ENCODE data around the gene RYR1.
"Not testable (repeated sequence)": the region's sequence is repeated elsewhere in the genome, so short reads cannot be mapped to it uniquely, and the experiment has no call there.

DNA sequence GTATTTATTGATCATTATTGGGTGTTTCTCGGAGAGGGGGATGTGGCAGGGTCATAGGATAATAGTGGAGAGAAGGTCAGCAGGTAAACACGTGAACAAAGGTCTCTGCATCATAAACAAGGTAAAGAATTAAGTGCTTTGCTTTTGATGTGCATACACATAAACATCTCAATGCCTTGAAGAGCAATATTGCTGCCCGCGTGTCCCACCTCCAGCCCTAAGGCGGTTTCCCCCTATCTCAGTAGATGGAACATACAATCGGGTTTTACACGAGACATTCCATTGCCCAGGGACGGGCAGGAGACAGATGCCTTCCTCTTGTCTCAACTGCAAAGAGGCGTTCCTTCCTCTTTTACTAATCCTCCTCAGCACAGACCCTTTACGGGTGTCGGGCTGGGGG lies 197.8 kb downstream of the RYR1 start:
- TF ChIP-seq TCF7L2 (IDR thresholded peaks at IDR 0.05; ENCODE audit: borderline replicate concordance, extremely low read depth, insufficient read depth, insufficient read length); EGR1 (IDR thresholded peaks at IDR 0.05; ENCODE audit: low read depth); CEBPB (IDR thresholded peaks at IDR 0.05; ENCODE audit: low read depth); POLR2A (IDR thresholded peaks at IDR 0.05; ENCODE audit: borderline replicate concordance, extremely low read depth, insufficient read depth, insufficient read length); CBX3 (IDR thresholded peaks at IDR 0.05; ENCODE audit: low read depth); SIN3A (IDR thresholded peaks at IDR 0.05; ENCODE audit: low read depth); EZH2phosphoT487 (IDR thresholded peaks at IDR 0.05; ENCODE audit: borderline replicate concordance); ELF1 (IDR thresholded peaks at IDR 0.05; ENCODE audit: borderline replicate concordance, low read depth); POLR2AphosphoS5 (IDR thresholded peaks at IDR 0.05; ENCODE audit: low read depth, low read length): not testable (repeated sequence)
- TF ChIP-seq, protein P1, sequence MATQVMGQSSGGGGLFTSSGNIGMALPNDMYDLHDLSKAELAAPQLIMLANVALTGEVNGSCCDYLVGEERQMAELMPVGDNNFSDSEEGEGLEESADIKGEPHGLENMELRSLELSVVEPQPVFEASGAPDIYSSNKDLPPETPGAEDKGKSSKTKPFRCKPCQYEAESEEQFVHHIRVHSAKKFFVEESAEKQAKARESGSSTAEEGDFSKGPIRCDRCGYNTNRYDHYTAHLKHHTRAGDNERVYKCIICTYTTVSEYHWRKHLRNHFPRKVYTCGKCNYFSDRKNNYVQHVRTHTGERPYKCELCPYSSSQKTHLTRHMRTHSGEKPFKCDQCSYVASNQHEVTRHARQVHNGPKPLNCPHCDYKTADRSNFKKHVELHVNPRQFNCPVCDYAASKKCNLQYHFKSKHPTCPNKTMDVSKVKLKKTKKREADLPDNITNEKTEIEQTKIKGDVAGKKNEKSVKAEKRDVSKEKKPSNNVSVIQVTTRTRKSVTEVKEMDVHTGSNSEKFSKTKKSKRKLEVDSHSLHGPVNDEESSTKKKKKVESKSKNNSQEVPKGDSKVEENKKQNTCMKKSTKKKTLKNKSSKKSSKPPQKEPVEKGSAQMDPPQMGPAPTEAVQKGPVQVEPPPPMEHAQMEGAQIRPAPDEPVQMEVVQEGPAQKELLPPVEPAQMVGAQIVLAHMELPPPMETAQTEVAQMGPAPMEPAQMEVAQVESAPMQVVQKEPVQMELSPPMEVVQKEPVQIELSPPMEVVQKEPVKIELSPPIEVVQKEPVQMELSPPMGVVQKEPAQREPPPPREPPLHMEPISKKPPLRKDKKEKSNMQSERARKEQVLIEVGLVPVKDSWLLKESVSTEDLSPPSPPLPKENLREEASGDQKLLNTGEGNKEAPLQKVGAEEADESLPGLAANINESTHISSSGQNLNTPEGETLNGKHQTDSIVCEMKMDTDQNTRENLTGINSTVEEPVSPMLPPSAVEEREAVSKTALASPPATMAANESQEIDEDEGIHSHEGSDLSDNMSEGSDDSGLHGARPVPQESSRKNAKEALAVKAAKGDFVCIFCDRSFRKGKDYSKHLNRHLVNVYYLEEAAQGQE (IDR thresholded peaks at IDR 0.05; ENCODE audit: low read depth) = not testable (repeated sequence)
- TF ChIP-seq, protein P2, sequence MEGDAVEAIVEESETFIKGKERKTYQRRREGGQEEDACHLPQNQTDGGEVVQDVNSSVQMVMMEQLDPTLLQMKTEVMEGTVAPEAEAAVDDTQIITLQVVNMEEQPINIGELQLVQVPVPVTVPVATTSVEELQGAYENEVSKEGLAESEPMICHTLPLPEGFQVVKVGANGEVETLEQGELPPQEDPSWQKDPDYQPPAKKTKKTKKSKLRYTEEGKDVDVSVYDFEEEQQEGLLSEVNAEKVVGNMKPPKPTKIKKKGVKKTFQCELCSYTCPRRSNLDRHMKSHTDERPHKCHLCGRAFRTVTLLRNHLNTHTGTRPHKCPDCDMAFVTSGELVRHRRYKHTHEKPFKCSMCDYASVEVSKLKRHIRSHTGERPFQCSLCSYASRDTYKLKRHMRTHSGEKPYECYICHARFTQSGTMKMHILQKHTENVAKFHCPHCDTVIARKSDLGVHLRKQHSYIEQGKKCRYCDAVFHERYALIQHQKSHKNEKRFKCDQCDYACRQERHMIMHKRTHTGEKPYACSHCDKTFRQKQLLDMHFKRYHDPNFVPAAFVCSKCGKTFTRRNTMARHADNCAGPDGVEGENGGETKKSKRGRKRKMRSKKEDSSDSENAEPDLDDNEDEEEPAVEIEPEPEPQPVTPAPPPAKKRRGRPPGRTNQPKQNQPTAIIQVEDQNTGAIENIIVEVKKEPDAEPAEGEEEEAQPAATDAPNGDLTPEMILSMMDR (IDR thresholded peaks at IDR 0.05 in 2 of 3, conservative IDR thresholded peaks at IDR 0.05 in 1 of 3; ENCODE audit: borderline replicate concordance in 1 of 3, insufficient read depth in 1 of 3, low read depth in 2 of 3, low read length in 2 of 3) = not testable (repeated sequence)
- TF ChIP-seq, protein P3, sequence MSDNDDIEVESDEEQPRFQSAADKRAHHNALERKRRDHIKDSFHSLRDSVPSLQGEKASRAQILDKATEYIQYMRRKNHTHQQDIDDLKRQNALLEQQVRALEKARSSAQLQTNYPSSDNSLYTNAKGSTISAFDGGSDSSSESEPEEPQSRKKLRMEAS (IDR thresholded peaks at IDR 0.05) = not testable (repeated sequence)
- TF ChIP-seq, protein P4, sequence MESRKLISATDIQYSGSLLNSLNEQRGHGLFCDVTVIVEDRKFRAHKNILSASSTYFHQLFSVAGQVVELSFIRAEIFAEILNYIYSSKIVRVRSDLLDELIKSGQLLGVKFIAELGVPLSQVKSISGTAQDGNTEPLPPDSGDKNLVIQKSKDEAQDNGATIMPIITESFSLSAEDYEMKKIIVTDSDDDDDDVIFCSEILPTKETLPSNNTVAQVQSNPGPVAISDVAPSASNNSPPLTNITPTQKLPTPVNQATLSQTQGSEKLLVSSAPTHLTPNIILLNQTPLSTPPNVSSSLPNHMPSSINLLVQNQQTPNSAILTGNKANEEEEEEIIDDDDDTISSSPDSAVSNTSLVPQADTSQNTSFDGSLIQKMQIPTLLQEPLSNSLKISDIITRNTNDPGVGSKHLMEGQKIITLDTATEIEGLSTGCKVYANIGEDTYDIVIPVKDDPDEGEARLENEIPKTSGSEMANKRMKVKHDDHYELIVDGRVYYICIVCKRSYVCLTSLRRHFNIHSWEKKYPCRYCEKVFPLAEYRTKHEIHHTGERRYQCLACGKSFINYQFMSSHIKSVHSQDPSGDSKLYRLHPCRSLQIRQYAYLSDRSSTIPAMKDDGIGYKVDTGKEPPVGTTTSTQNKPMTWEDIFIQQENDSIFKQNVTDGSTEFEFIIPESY (IDR thresholded peaks at IDR 0.05; ENCODE audit: extremely low read depth, insufficient replicate concordance, low read length) = not testable (repeated sequence)
- TF ChIP-seq, protein P5, sequence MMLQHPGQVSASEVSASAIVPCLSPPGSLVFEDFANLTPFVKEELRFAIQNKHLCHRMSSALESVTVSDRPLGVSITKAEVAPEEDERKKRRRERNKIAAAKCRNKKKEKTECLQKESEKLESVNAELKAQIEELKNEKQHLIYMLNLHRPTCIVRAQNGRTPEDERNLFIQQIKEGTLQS (IDR thresholded peaks at IDR 0.05) = not testable (repeated sequence)

All from HCT116 (cell line).